ENCODE measurements around the gene LBP.
"Not testable (repeated sequence)": the region's sequence is repeated elsewhere in the genome, so short reads cannot be mapped to it uniquely, and the experiment has no call there.

The LBP gene

DNA sequence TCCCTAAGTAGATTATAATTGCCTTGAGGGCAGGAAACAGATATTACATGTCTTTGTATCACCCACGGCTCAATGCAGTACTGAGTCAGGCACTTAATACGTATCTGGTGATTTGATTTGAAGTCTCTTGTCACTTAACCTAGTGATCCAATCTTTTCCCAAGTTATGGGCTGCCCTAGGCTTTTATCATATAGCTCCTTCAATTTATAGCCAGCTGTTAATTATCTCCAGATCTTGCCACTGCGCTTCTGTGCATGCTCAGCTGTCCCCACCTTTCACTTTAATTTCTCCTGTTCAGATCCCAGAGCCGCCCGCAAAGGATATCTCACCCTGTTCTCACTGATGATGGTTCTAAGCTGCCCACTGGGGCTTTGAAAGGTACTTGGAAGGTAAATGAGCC, 47.0 kb downstream of the LBP start:
- H3K4me3 ChIP-seq (ENCODE audit: severe bottlenecking), result no peak overlapping the region
- no peak overlapping the region for H3K27ac ChIP-seq (ENCODE audit: poor library complexity, severe bottlenecking)
- no peaks in the 10 kb centered on the region for H3K36me3 ChIP-seq (ENCODE audit: low read depth)
- H3K4me1 ChIP-seq (ENCODE audit: insufficient read depth, poor library complexity, severe bottlenecking), result no peaks in the 10 kb centered on the region
- ATAC-seq (ENCODE audit: low read depth), result no peak
- no peaks in the 10 kb centered on the region for H3K27me3 ChIP-seq (ENCODE audit: insufficient read depth, poor library complexity, severe bottlenecking)
- DNase-seq (ENCODE audit: low spot score), result no peak
- no peaks in the 10 kb centered on the region for H3K9me3 ChIP-seq (ENCODE audit: severe bottlenecking)
- TF ChIP-seq, protein P1, sequence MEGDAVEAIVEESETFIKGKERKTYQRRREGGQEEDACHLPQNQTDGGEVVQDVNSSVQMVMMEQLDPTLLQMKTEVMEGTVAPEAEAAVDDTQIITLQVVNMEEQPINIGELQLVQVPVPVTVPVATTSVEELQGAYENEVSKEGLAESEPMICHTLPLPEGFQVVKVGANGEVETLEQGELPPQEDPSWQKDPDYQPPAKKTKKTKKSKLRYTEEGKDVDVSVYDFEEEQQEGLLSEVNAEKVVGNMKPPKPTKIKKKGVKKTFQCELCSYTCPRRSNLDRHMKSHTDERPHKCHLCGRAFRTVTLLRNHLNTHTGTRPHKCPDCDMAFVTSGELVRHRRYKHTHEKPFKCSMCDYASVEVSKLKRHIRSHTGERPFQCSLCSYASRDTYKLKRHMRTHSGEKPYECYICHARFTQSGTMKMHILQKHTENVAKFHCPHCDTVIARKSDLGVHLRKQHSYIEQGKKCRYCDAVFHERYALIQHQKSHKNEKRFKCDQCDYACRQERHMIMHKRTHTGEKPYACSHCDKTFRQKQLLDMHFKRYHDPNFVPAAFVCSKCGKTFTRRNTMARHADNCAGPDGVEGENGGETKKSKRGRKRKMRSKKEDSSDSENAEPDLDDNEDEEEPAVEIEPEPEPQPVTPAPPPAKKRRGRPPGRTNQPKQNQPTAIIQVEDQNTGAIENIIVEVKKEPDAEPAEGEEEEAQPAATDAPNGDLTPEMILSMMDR (IDR thresholded peaks at IDR 0.05; ENCODE audit: poor library complexity, severe bottlenecking), result no peak

DNA sequence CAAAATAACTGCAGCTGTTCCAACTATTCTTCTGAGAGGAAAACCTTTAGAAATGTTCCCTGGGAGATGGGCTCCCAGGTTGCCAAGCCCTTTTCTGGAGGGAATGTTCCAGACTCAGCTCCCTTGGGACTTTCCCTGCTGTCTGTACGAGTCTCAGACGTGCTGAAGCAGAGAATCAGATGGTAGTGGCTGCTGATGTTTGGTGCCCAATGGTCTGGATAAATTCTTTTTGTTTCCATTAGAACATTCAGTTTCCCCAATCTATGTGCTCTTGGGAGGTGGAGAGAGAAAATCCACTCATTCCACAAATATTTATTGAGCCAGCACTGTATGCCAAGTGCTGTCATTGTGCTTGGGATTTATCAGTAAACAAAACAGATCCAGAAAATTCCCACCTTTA, 48.9 kb downstream of the LBP start:
- ATAC-seq (ENCODE audit: low read depth), result no peak
- Histone ChIP-seq H3K27me3 (ENCODE audit: insufficient read depth, poor library complexity, severe bottlenecking) (no peaks in the 10 kb centered on the region), H3K27ac (ENCODE audit: poor library complexity, severe bottlenecking) (no peak overlapping the region), H3K9me3 (ENCODE audit: severe bottlenecking) (no peaks in the 10 kb centered on the region), H3K4me1 (ENCODE audit: insufficient read depth, poor library complexity, severe bottlenecking) (no peaks in the 10 kb centered on the region), H3K36me3 (ENCODE audit: low read depth) (no peaks in the 10 kb centered on the region), H3K4me3 (ENCODE audit: severe bottlenecking) (no peak overlapping the region)
- DNase-seq (ENCODE audit: low spot score), result no peak
- TF ChIP-seq, protein P1 (IDR thresholded peaks at IDR 0.05; ENCODE audit: poor library complexity, severe bottlenecking), result no peak

DNA sequence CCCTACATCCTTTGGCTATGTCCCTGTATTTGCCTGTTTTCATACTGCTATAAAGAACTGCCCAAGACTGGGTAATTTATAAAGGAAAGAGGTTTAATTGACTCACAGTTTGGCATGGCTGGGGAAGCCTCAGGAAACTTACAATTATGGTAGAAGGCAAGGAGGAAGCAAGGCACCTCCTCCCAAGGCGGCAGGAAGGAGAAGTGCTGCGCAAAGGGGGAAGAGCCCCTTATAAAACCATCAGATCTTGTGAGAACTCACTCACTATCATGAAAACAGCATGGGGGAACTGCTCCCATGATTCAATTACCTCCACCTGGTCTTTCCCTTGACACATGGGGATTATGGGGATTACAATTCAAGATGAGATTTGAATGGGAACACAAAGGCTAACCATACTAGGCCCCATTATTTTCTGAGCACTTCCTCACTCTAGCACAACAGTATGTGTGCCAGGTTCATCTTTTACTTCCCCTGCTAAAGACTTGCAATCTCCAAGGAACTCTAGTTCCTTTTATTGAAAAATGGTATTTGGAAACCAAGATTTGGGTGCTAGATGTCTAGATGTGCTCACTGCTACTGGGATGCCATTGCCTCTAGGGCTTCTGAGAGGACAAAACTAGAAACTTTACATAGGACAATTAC, 49.6 kb downstream of the LBP start:
- not testable (repeated sequence) for H3K4me1 ChIP-seq (ENCODE audit: insufficient read depth, poor library complexity, severe bottlenecking); H3K4me3 ChIP-seq (ENCODE audit: severe bottlenecking); DNase-seq (ENCODE audit: low spot score); H3K27ac ChIP-seq (ENCODE audit: poor library complexity, severe bottlenecking); ATAC-seq (ENCODE audit: low read depth); H3K36me3 ChIP-seq (ENCODE audit: low read depth); H3K9me3 ChIP-seq (ENCODE audit: severe bottlenecking); H3K27me3 ChIP-seq (ENCODE audit: insufficient read depth, poor library complexity, severe bottlenecking)

DNA sequence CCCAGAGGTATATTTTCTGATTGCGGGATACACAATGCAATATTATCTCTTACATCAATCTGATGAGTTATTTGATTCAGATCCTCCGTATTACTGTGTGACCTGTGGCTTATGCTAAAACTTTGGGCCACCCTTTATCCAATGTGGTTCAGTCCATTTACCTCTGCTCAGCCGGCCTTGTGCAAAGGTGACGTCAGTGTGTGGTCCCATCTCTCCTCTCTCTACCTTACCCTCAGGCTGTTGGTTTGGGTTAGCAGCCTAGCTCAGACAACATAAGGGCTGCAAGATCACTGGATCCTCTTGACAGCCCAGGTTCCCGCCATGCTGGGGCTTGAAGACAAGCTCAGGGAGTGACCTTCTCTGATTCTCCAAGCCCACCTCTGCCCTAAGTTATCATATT, 55.8 kb downstream of the LBP start:
- H3K4me3 ChIP-seq (ENCODE audit: severe bottlenecking), result no peak overlapping the region
- H3K4me1 ChIP-seq (ENCODE audit: insufficient read depth, poor library complexity, severe bottlenecking), result no peaks in the 10 kb centered on the region
- TF ChIP-seq, protein P1 (IDR thresholded peaks at IDR 0.05; ENCODE audit: poor library complexity, severe bottlenecking), result no peak
- H3K9me3 ChIP-seq (ENCODE audit: severe bottlenecking), result no peaks in the 10 kb centered on the region
- no peaks in the 10 kb centered on the region for H3K36me3 ChIP-seq (ENCODE audit: low read depth)
- no peak overlapping the region for H3K27ac ChIP-seq (ENCODE audit: poor library complexity, severe bottlenecking)
- no peaks in the 10 kb centered on the region for H3K27me3 ChIP-seq (ENCODE audit: insufficient read depth, poor library complexity, severe bottlenecking)
- ATAC-seq (ENCODE audit: low read depth), result no peak
- no peak for DNase-seq (ENCODE audit: low spot score)

DNA sequence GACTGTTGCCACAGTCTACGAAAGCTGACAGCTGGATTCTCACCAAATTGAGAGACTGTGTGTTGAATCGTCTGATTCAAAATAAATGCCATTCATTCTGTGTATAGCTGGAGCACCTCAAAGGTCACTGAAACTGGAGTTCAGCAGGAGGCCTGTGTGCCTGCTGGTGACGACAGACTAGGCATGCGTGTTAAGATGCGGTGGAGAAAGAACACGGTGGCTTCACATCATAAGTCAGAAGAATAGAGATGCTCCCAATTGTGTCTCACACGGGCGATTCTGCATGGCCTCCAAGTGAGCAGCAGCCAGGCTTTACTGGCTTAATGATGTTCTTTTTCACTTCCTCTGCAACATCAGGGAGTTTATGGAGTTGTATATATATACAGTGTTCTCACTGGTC, 56.5 kb downstream of the LBP start:
- ATAC-seq (ENCODE audit: low read depth) (no peak), DNase-seq (ENCODE audit: low spot score) (no peak)
- Histone ChIP-seq H3K27me3 (ENCODE audit: insufficient read depth, poor library complexity, severe bottlenecking) (no peaks in the 10 kb centered on the region), H3K27ac (ENCODE audit: poor library complexity, severe bottlenecking) (no peak overlapping the region), H3K4me3 (ENCODE audit: severe bottlenecking) (no peak overlapping the region), H3K4me1 (ENCODE audit: insufficient read depth, poor library complexity, severe bottlenecking) (no peaks in the 10 kb centered on the region), H3K9me3 (ENCODE audit: severe bottlenecking) (no peaks in the 10 kb centered on the region), H3K36me3 (ENCODE audit: low read depth) (no peaks in the 10 kb centered on the region)
- TF ChIP-seq, protein P1 (IDR thresholded peaks at IDR 0.05; ENCODE audit: poor library complexity, severe bottlenecking), result no peak
